A549 (cell line): ENCODE results near the gene ACOT7. TPM values are rescaled to one million over a fixed set of nuclear protein-coding genes. Genes with fewer than 3 reads are reported as not detected.

Experiments used
- ATAC-seq, 2 experiments: fragments of 200-7000 bp in 1 of 2; fragments of >200 bp in 1 of 2; cut with Nextera tagmentation in 1 of 2; cut with Tn5 transposase in 1 of 2; 3 replicates each; pipeline versions ENCODE4 v1.8.0 to v1.9.1; 2018 to 2020; ENCODE audit warnings: mild to moderate bottlenecking in 1 of 2, moderate library complexity in 1 of 2
- CTCF ChIA-PET: fragments of 300-600 bp; sonication (Branson Sonifier 250); formaldehyde crosslinking; extraction: SDS; loops from one replicate; lab custom pipeline; 2021; ENCODE audit warnings: antibody characterized with exemption, inconsistent platforms; lab: Yijun Ruan, JAX
- POLR2A ChIA-PET: fragments of 350-600 bp; formaldehyde crosslinking; extraction: SDS; loops from one replicate; lab custom pipeline; 2021; ENCODE audit warnings: antibody characterized with exemption, inconsistent platforms; lab: Yijun Ruan, JAX
- DNase-seq, 2 experiments: peaks; one replicate each; pipeline versions ENCODE4 v3.0.0 to v3.0.0-alpha.2; 2011 to 2016; ENCODE audit warnings: low read depth in 1 of 2, low spot score in 1 of 2
- FAIRE-seq: peaks from 2 replicates; lab custom pipeline; 2011; peaks lifted over from hg19 to GRCh38; lab: Jason Lieb, UNC
- H3K27ac ChIP-seq, 2 experiments: fragments of >200 bp; sonication (Bioruptor Twin); formaldehyde crosslinking; 3 replicates each; pipeline ENCODE4 v1.5.1; 2016 to 2017
- H3K4me1 ChIP-seq: fragments of >200 bp; sonication (Bioruptor Twin); formaldehyde crosslinking; 3 replicates; pipeline ENCODE4 v1.6.1; 2016
- H3K4me2 ChIP-seq: fragments of >200 bp; sonication (Bioruptor Twin); formaldehyde crosslinking; 3 replicates; pipeline ENCODE4 v1.6.1; 2016
- H3K4me3 ChIP-seq: fragments of >200 bp; sonication (Bioruptor Twin); formaldehyde crosslinking; 3 replicates; pipeline ENCODE4 v1.5.1; 2016
- H3K9me3 ChIP-seq: fragments of >200 bp; sonication (Bioruptor Twin); formaldehyde crosslinking; 3 replicates; pipeline ENCODE4 v1.6.1; 2016
- CBX2 ChIP-seq: fragments of 200-600 bp; sonication (generic); IDR thresholded peaks from 2 replicates; pipeline ENCODE4 v1.6.1; 2016; ENCODE audit warnings: low read depth, mild to moderate bottlenecking, borderline replicate concordance
- ESRRA ChIP-seq: fragments of 150-350 bp; IDR thresholded peaks from 2 replicates; pipeline ENCODE4 v1.6.1; 2014; ENCODE audit warnings: mild to moderate bottlenecking, low read length, borderline replicate concordance
- FOSL2 ChIP-seq, 2 experiments: fragments of 450-650 bp in 1 of 2; fragments of >200 bp in 1 of 2; sonication (Bioruptor Twin) in 1 of 2; formaldehyde crosslinking; IDR thresholded peaks; 2 replicates each; pipeline versions ENCODE4 v1.5.0 to v1.6.1; 2016 to 2020; ENCODE audit warnings: mild to moderate bottlenecking in 1 of 2, moderate library complexity in 1 of 2
- FOXS1 ChIP-seq: fragments of 250-450 bp; sonication (Bioruptor Pico); IDR thresholded peaks from 2 replicates; pipeline ENCODE4 v1.5.0; 2020; ENCODE audit warnings: mild to moderate bottlenecking, moderate library complexity
- GATA3 ChIP-seq: IDR thresholded peaks from 2 replicates; pipeline ENCODE4 v1.6.1; 2012; ENCODE audit warnings: borderline replicate concordance
- HDAC2 ChIP-seq: fragments of 200-600 bp; sonication (generic); IDR thresholded peaks from 2 replicates; pipeline ENCODE4 v1.6.1; 2016
- HOXB13 ChIP-seq: fragments of 250-450 bp; sonication (Bioruptor Pico); IDR thresholded peaks from 2 replicates; pipeline ENCODE4 v1.5.0; 2020; ENCODE audit warnings: low read depth, mild to moderate bottlenecking, moderate library complexity
- HOXB5 ChIP-seq: fragments of 250-450 bp; sonication (Bioruptor Pico); IDR thresholded peaks from 2 replicates; pipeline ENCODE4 v1.5.0; 2020; ENCODE audit warnings: mild to moderate bottlenecking, moderate library complexity
- JUN ChIP-seq, 2 experiments: fragments of >200 bp; sonication (Bioruptor Twin); formaldehyde crosslinking; IDR thresholded peaks; 2 replicates in 1 of 2; 3 replicates in 1 of 2; pipeline ENCODE4 v1.6.1; 2016 to 2017
- KDM5A ChIP-seq: fragments of 200-600 bp; sonication (generic); IDR thresholded peaks from 2 replicates; pipeline ENCODE4 v1.6.1; 2016; ENCODE audit warnings: antibody characterized with exemption, mild to moderate bottlenecking
- MAFK ChIP-seq: fragments of 450-650 bp; IDR thresholded peaks from 2 replicates; pipeline ENCODE4 v1.6.1; 2014; ENCODE audit not compliant: partially characterized antibody
- MAX ChIP-seq: IDR thresholded peaks from 2 replicates; pipeline ENCODE4 v1.6.1; 2012
- NFE2L2 ChIP-seq: fragments of 150-350 bp; conservative IDR thresholded peaks from 2 replicates; pipeline ENCODE4 v1.6.1; 2014; ENCODE audit warnings: low read length
- NPAS2 ChIP-seq: fragments of 250-450 bp; sonication (Bioruptor Pico); IDR thresholded peaks from 2 replicates; pipeline ENCODE4 v1.8.0; 2022; ENCODE audit warnings: mild to moderate bottlenecking, moderate library complexity, borderline replicate concordance
- NR3C1 ChIP-seq: fragments of >200 bp; sonication (Bioruptor Twin); formaldehyde crosslinking; IDR thresholded peaks from 3 replicates; pipeline ENCODE4 v1.6.1; 2017
- POLR2A ChIP-seq: IDR thresholded peaks from 2 replicates; pipeline ENCODE4 v1.6.1; 2012; ENCODE audit warnings: mild to moderate bottlenecking, low read length
- RCOR1 ChIP-seq: fragments of 150-350 bp; IDR thresholded peaks from 2 replicates; pipeline ENCODE4 v1.6.1; 2014; ENCODE audit warnings: antibody characterized with exemption, low read length, low read depth
- RNF2 ChIP-seq: fragments of 200-600 bp; sonication (generic); IDR thresholded peaks from 2 replicates; pipeline ENCODE4 v1.6.1; 2016; ENCODE audit warnings: low read depth, mild to moderate bottlenecking, antibody characterized with exemption, moderate library complexity, borderline replicate concordance
- TP53 ChIP-seq: fragments of 250-450 bp; sonication (Bioruptor Pico); IDR thresholded peaks from 2 replicates; pipeline ENCODE4 v1.5.0; 2021; ENCODE audit warnings: mild to moderate bottlenecking, moderate library complexity
- ZC3H11A ChIP-seq: fragments of 450-650 bp; IDR thresholded peaks from 2 replicates; pipeline ENCODE4 v1.6.1; 2014; ENCODE audit warnings: antibody characterized with exemption, mild to moderate bottlenecking
- ZSCAN20 ChIP-seq: fragments of 250-450 bp; sonication (Bioruptor Pico); IDR thresholded peaks from 2 replicates; pipeline ENCODE4 v1.8.0; 2022; ENCODE audit warnings: mild to moderate bottlenecking, moderate library complexity
- WGBS: methylation state at CpG from one replicate; pipeline ENCODE4 v1.1.6; 2017; ENCODE audit errors: missing lambda C conversion rate; 5-methylcytosine and 5-hydroxymethylcytosine counted together
- polyA plus RNA-seq, 4 experiments: library from polyadenylated mRNA; depleted of rRNA in 3 of 4; stranded (reverse); fragments of >200 nt; fragmentation: RNase III in 1 of 4; extraction: RNeasy Plus Mini Kit Qiagen cat#74134 plus additional on column Dnase treatment in 1 of 4; gene quantifications; 2 replicates in 3 of 4; 3 replicates in 1 of 4; pipeline ENCODE4 v1.2.3, GENCODE V29; 2011 to 2017
- TF ChIP-seq, protein P1 (sequence below): fragments of >200 bp; sonication (Bioruptor Twin); formaldehyde crosslinking; IDR thresholded peaks from 3 replicates; pipeline ENCODE4 v1.6.1; 2016
- TF ChIP-seq, protein P2 (sequence below): IDR thresholded peaks from 2 replicates; pipeline ENCODE4 v1.6.1; 2012; ENCODE audit warnings: low read depth, borderline replicate concordance
- TF ChIP-seq, protein P3 (sequence below): fragments of 450-650 bp; IDR thresholded peaks from 2 replicates; pipeline ENCODE4 v1.6.1; 2014; ENCODE audit warnings: antibody characterized with exemption

Gene ACOT7
- polyA plus RNA-seq, 2 of the 4 experiments (the other 2 are of a cell fraction), result 48.0 to 49.6 TPM

DNA sequence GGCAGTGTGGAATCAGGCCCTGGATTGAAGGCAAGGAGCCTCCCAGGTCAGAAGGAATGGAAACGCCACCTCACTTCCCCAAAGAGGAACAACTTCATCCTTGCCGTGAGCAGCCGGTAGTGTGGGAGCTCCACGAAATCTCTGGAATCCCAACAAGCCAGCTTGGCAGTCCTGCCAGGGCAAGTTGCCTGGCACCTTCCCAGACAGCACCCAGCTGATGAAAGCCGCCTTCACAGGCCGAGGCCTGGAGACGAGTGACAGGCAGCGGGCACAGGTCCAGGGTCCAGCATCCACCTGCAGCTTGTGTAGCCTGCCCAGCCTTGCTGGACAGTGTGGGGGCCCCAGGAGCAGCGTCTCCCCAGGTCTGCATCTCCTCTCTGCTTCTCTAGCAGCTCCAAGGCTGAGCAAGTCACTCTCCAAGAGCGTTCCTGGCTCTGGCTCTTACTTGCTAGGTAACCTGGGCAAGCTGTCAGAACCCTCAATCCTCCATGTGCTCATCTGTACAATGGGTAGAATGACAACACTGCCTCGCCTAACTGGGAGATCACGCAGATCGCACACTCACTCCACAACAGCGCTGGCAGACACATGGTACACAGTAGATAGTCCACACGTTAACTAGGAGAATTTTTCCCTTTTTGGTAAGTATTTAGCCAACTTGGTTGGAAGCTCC lies 43.0 kb downstream of the ACOT7 start (continued):
- TF ChIP-seq, protein P1, sequence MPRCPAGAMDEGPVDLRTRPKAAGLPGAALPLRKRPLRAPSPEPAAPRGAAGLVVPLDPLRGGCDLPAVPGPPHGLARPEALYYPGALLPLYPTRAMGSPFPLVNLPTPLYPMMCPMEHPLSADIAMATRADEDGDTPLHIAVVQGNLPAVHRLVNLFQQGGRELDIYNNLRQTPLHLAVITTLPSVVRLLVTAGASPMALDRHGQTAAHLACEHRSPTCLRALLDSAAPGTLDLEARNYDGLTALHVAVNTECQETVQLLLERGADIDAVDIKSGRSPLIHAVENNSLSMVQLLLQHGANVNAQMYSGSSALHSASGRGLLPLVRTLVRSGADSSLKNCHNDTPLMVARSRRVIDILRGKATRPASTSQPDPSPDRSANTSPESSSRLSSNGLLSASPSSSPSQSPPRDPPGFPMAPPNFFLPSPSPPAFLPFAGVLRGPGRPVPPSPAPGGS, result no peak
- TF ChIP-seq JUN (IDR thresholded peaks at IDR 0.05), result no peak

GRCh38 chr1:6349254-6349943 lies 44.2 kb downstream of the ACOT7 start:
- Histone ChIP-seq H3K4me2 (no peak overlapping the region), H3K4me3 (no peak overlapping the region), H3K9me3 (no peaks in the 10 kb centered on the region), H3K27ac (no peak overlapping the region), H3K4me1 (peaks cover 31% of the 10 kb centered on the region)
- no peak for TF ChIP-seq NPAS2 (CRISPR knock-in tag)
- no peak for TF ChIP-seq TP53 (CRISPR knock-in tag)
- TF ChIP-seq, protein P2, sequence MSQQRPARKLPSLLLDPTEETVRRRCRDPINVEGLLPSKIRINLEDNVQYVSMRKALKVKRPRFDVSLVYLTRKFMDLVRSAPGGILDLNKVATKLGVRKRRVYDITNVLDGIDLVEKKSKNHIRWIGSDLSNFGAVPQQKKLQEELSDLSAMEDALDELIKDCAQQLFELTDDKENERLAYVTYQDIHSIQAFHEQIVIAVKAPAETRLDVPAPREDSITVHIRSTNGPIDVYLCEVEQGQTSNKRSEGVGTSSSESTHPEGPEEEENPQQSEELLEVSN, result no peak
- no peak for TF ChIP-seq RNF2
- TF ChIP-seq KDM5A, result no peak
- TF ChIP-seq POLR2A, result no peak
- no peak for TF ChIP-seq ZC3H11A
- TF ChIP-seq NR3C1, result no peak
- no peak for TF ChIP-seq CBX2
- TF ChIP-seq, protein P3, sequence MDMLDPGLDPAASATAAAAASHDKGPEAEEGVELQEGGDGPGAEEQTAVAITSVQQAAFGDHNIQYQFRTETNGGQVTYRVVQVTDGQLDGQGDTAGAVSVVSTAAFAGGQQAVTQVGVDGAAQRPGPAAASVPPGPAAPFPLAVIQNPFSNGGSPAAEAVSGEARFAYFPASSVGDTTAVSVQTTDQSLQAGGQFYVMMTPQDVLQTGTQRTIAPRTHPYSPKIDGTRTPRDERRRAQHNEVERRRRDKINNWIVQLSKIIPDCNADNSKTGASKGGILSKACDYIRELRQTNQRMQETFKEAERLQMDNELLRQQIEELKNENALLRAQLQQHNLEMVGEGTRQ, result no peak
- no peak for TF ChIP-seq ESRRA
- TF ChIP-seq HDAC2, result no peak
- TF ChIP-seq NFE2L2, result no peak
- TF ChIP-seq GATA3, result no peak
- no peak for TF ChIP-seq FOXS1
- TF ChIP-seq HOXB5 (CRISPR knock-in tag), result no peak
- no peak for TF ChIP-seq RCOR1
- ATAC-seq, result no peak
- ChIA-PET POLR2A (no interaction called here), CTCF (interaction anchor here (0.9 to 4.7 kb wide), 18 partner anchors 11 to 123 kb away, joined by 3 to 70 read pairs (median 6); partner anchors contain the start of gene HES3)
- 98% methylated on average over 8 of the region's 18 CpGs for WGBS
- DNase-seq, result no peak
- no peak for FAIRE-seq

DNA sequence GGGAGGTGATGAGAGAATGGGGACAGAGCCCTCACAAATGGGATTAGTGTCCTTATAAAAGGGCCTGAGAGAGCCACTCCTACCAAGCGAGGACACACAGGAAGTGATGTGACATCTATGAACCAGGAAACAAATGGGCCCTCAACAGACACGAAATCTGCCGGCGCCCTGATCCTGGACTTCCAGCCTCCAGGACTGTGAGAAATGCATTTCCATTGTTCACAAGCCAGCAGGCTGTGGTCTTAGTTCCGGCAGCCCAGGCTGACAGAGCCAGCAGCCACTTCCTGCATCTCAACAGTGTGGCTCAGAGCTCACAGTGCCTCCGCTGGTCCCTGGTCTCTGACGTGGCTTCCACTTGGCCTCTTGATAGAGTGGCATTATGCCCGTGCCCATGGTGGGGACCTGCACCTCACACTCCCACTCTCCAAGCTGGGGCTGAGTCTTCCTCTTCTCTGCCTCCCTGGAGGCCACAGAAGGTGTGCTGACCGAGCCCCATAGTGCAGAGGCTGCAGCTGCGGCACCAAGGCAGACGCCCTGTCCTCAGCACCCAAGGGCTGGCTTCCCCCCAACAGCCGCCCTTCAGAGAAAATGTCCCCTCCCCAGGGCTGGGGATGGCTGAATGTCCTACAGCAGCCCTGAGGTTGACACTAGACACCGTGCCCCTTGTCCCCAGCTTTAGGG lies 44.9 kb downstream of the ACOT7 start:
- ChIA-PET CTCF (interaction anchor here (0.9 to 4.7 kb wide), 25 partner anchors 12 to 123 kb away, joined by 3 to 70 read pairs (median 6); partner anchors contain the start of gene HES3), POLR2A (no interaction called here)
- FAIRE-seq, result no peak
- ATAC-seq, result peak in 1 of 2 experiments; percentile 13; a peak in 1 of 6 replicates
- peak in 1 of 2 experiments; percentile 26 for DNase-seq
- Histone ChIP-seq H3K27ac (no peak overlapping the region), H3K4me1 (peaks cover 31% of the 10 kb centered on the region), H3K4me3 (no peak overlapping the region), H3K9me3 (no peaks in the 10 kb centered on the region), H3K4me2 (no peak overlapping the region)
- no peak for TF ChIP-seq HOXB13
- no peak for TF ChIP-seq NR3C1
- TF ChIP-seq KDM5A, result no peak
- TF ChIP-seq FOSL2 (IDR thresholded peaks at IDR 0.05), result no peak
- TF ChIP-seq FOSL2 (CRISPR knock-in tag; IDR thresholded peaks at IDR 0.05), result no peak
- no peak for TF ChIP-seq CBX2
- TF ChIP-seq, protein P2, result no peak
- TF ChIP-seq ZSCAN20 (CRISPR knock-in tag), result no peak
- TF ChIP-seq MAFK, result no peak
- TF ChIP-seq MAX, result no peak
- TF ChIP-seq JUN (IDR thresholded peaks at IDR 0.05), result no peak
- TF ChIP-seq HDAC2, result no peak
- WGBS, result 73% methylated on average over 7 of the region's 13 CpGs
